Stimulated activated naive CD4-positive, alpha-beta T cell (primary cell): ENCODE measurements around the gene ATL2.
"Not testable (repeated sequence)": the region's sequence is repeated elsewhere in the genome, so short reads cannot be mapped to it uniquely, and the experiment has no call there.

Source experiments
- DNase-seq, 6 experiments: peaks; one replicate each; lab custom pipeline; 2025; lab: John Stamatoyannopoulos, UW

Gene ATL2

GRCh38 chr2:38377050-38377828, at the start of gene ATL2:
ATL2 (minus strand) TSS chr2:38377273; CDS start chr2:38377260, 13 bp downstream.
- peak; percentile 88 to 91 (median 90) for DNase-seq

GRCh38 chr2:38423763-38424162, 46.7 kb upstream of the ATL2 start:
- DNase-seq = no peak

GRCh38 chr2:38421274-38422056, 44.4 kb upstream of the ATL2 start:
- DNase-seq = no peak

- DNase-seq = no peak
Observed at GRCh38 chr2:38419499-38419898, 42.4 kb upstream of the ATL2 start.

- no peak for DNase-seq
Observed at GRCh38 chr2:38418735-38419134, 41.7 kb upstream of the ATL2 start.

- DNase-seq = no peak
Observed at GRCh38 chr2:38417745-38418689, 40.9 kb upstream of the ATL2 start.

- no peak for DNase-seq
Observed at GRCh38 chr2:38416296-38417036, 39.4 kb upstream of the ATL2 start.

- DNase-seq = no peak
Observed at GRCh38 chr2:38415728-38416291, 38.7 kb upstream of the ATL2 start.

GRCh38 chr2:38415023-38415422, 38.0 kb upstream of the ATL2 start:
- no peak for DNase-seq

GRCh38 chr2:38412235-38412871, 35.3 kb upstream of the ATL2 start:
- DNase-seq = not testable (repeated sequence)

- DNase-seq = no peak
Observed at GRCh38 chr2:38409156-38410102, 32.4 kb upstream of the ATL2 start.

- DNase-seq = no peak
Observed at GRCh38 chr2:38407111-38407682, 30.1 kb upstream of the ATL2 start.

GRCh38 chr2:38406597-38407110, 29.6 kb upstream of the ATL2 start:
- no peak for DNase-seq

- no peak for DNase-seq
Observed at GRCh38 chr2:38405917-38406596, 29.0 kb upstream of the ATL2 start.

GRCh38 chr2:38400513-38400912, 23.4 kb upstream of the ATL2 start:
- no peak for DNase-seq

- DNase-seq = no peak
Observed at GRCh38 chr2:38398739-38399138, 21.7 kb upstream of the ATL2 start.

- no peak for DNase-seq
Observed at GRCh38 chr2:38394903-38395341, 17.8 kb upstream of the ATL2 start.

GRCh38 chr2:38394041-38394440, 17.0 kb upstream of the ATL2 start:
- DNase-seq = no peak
